HepG2 (cell line): ENCODE results near the gene AXIN1. TPM values are rescaled to one million over a fixed set of nuclear protein-coding genes. Genes with fewer than 3 reads are reported as not detected.

Experiments used
- BRD4 ChIP-seq: sonication (generic); formaldehyde crosslinking; IDR thresholded peaks from 2 replicates; pipeline ENCODE4 v1.4.0; 2020; ENCODE audit warnings: missing genetic modification reagents
- CBX1 ChIP-seq: IDR thresholded peaks from one replicate; pipeline ENCODE4 v1.6.1; 2016; ENCODE audit warnings: antibody characterized with exemption, low read depth
- CENPX ChIP-seq: sonication (generic); formaldehyde crosslinking; IDR thresholded peaks from 2 replicates; pipeline ENCODE4 v1.9.0; 2021; ENCODE audit warnings: mild to moderate bottlenecking, missing genetic modification reagents, moderate library complexity
- GABPA ChIP-seq, 2 experiments: IDR thresholded peaks; 2 replicates each; pipeline ENCODE4 v1.6.1; 2011 to 2016; ENCODE audit warnings: low read depth in 2 of 2, low read length in 1 of 2, missing biosample characterization in 1 of 2, missing genetic modification characterization in 1 of 2
- HMGA1 ChIP-seq: sonication (generic); formaldehyde crosslinking; conservative IDR thresholded peaks from 2 replicates; pipeline ENCODE4 v1.4.0; 2020; ENCODE audit warnings: missing genetic modification reagents
- HNF4A ChIP-seq: sonication (generic); formaldehyde crosslinking; IDR thresholded peaks from 2 replicates; pipeline ENCODE4 v1.4.0; 2020; ENCODE audit warnings: missing genetic modification reagents
- KDM2A ChIP-seq: sonication (generic); formaldehyde crosslinking; IDR thresholded peaks from 2 replicates; pipeline ENCODE4 v1.4.0; 2020; ENCODE audit warnings: low read depth, missing genetic modification reagents, borderline replicate concordance
- RXRA ChIP-seq: sonication (generic); formaldehyde crosslinking; IDR thresholded peaks from 2 replicates; pipeline ENCODE4 v1.5.1; 2020; ENCODE audit warnings: missing genetic modification reagents
- SIN3B ChIP-seq: fragments of 150-350 bp; IDR thresholded peaks from 2 replicates; pipeline ENCODE4 v1.6.1; 2014; ENCODE audit warnings: low read length
- SP2 ChIP-seq: sonication (generic); formaldehyde crosslinking; IDR thresholded peaks from 2 replicates; pipeline ENCODE4 v1.5.1; 2020; ENCODE audit warnings: mild to moderate bottlenecking, missing genetic modification reagents
- TARDBP ChIP-seq: sonication (generic); formaldehyde crosslinking; IDR thresholded peaks from 2 replicates; pipeline ENCODE4 v1.8.0; 2022; ENCODE audit warnings: mild to moderate bottlenecking, missing genetic modification reagents
- TBX2 ChIP-seq: sonication (generic); formaldehyde crosslinking; IDR thresholded peaks from 2 replicates; pipeline ENCODE4 v1.5.0; 2020; ENCODE audit warnings: missing genetic modification reagents, mild to moderate bottlenecking, borderline replicate concordance
- WIZ ChIP-seq: sonication (generic); formaldehyde crosslinking; IDR thresholded peaks from 2 replicates; pipeline ENCODE4 v1.5.1; 2020; ENCODE audit warnings: mild to moderate bottlenecking, missing genetic modification reagents
- ZBTB38 ChIP-seq: sonication (generic); formaldehyde crosslinking; IDR thresholded peaks from 2 replicates; pipeline ENCODE4 v1.5.1; 2020; ENCODE audit warnings: mild to moderate bottlenecking, missing genetic modification reagents
- ZBTB7A ChIP-seq: sonication (generic); formaldehyde crosslinking; IDR thresholded peaks from 2 replicates; pipeline ENCODE4 v1.8.0; 2022; ENCODE audit warnings: mild to moderate bottlenecking, missing genetic modification reagents
- ZFP1 ChIP-seq: IDR thresholded peaks from 2 replicates; pipeline ENCODE4 v1.6.1; 2016
- ZNF143 ChIP-seq: sonication (generic); formaldehyde crosslinking; IDR thresholded peaks from 2 replicates; pipeline ENCODE4 v1.4.0; 2020; ENCODE audit warnings: missing genetic modification reagents
- ZNF446 ChIP-seq: sonication (generic); formaldehyde crosslinking; IDR thresholded peaks from 2 replicates; pipeline ENCODE4 v1.5.0; 2020; ENCODE audit warnings: mild to moderate bottlenecking, missing genetic modification reagents
- ZNF552 ChIP-seq: sonication (generic); formaldehyde crosslinking; IDR thresholded peaks from 2 replicates; pipeline ENCODE4 v1.9.0; 2022; ENCODE audit warnings: missing genetic modification reagents, mild to moderate bottlenecking, borderline replicate concordance
- ZNF558 ChIP-seq: sonication (generic); formaldehyde crosslinking; IDR thresholded peaks from 2 replicates; pipeline ENCODE4 v1.9.0; 2022; ENCODE audit warnings: mild to moderate bottlenecking, missing genetic modification reagents, borderline replicate concordance
- ZNF597 ChIP-seq: sonication (generic); formaldehyde crosslinking; IDR thresholded peaks from 2 replicates; pipeline ENCODE4 v1.5.0; 2020; ENCODE audit warnings: missing genetic modification reagents
- ZNF619 ChIP-seq: sonication (generic); formaldehyde crosslinking; IDR thresholded peaks from 2 replicates; pipeline ENCODE4 v1.4.0; 2020; ENCODE audit warnings: mild to moderate bottlenecking, missing genetic modification reagents
- polyA plus RNA-seq, 8 experiments: library from polyadenylated mRNA; depleted of rRNA in 3 of 8; stranded (reverse) in 7 of 8; unstranded in 1 of 8; fragments of >200 nt; fragmentation: Illumina TruSeq in 4 of 8; extraction: Trizol in 4 of 8; gene quantifications; 2 replicates each; pipeline versions ENCODE4 v1.2.1 to v1.2.3, GENCODE V29; 2011 to 2016; ENCODE audit warnings: low read depth in 4 of 8, missing spikeins in 1 of 8, mixed read lengths in 1 of 8; ENCODE audit not compliant: insufficient read depth in 1 of 8
- total RNA-seq, 5 experiments: library from RNA; depleted of rRNA; stranded (reverse); fragments of >200 nt; fragmentation: Illumina TruSeq; extraction: Trizol; gene quantifications; 2 replicates each; pipeline ENCODE4 v1.2.3, GENCODE V29; 2016; ENCODE audit warnings: low read depth in 1 of 5
- TF ChIP-seq, protein P1 (sequence below): sonication (generic); formaldehyde crosslinking; IDR thresholded peaks from 2 replicates; pipeline ENCODE4 v1.4.0; 2020; ENCODE audit warnings: mild to moderate bottlenecking, low read depth, missing genetic modification reagents
- TF ChIP-seq, protein P2 (sequence below): sonication (generic); formaldehyde crosslinking; IDR thresholded peaks from 2 replicates; pipeline ENCODE4 v1.5.1; 2020; ENCODE audit warnings: mild to moderate bottlenecking, missing genetic modification reagents, borderline replicate concordance
- TF ChIP-seq, protein P3 (sequence below): sonication (generic); formaldehyde crosslinking; IDR thresholded peaks from 2 replicates; pipeline ENCODE4 v1.5.1; 2020; ENCODE audit warnings: mild to moderate bottlenecking, missing genetic modification reagents

The AXIN1 gene
- total and polyA plus RNA-seq, 2 of the 13 experiments (the other 11 are each of a cell fraction or from before 2014, with no cell fraction given), result 24.0 to 26.0 TPM

DNA sequence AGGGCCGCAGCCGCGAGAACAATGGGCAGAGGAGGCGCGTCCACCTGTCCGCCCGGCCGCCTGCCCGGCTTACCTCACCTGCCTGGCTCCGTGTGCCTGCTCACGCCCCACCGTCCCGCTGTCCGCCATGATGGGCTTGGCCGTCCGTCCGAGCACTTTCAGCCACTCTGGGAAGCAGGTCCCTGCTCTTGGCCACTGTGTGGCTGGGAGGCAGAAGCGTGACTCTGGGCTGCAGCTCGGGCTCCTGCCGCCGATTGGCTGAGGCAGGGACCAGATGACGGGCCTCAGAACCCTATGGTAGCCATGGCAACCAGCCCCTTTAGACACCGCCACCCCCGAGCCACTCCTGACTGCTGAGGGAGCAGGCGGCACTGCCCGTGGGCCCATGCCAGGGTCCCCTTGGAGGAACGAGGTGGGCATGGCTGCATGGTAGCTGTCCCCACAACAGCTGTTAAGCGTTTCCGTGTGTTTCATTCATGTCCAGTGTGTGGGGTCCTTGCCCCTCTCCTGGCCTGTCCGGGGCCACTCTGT is 8.9 kb upstream of the AXIN1 start (continued):
- no peak for TF ChIP-seq HNF4A (CRISPR knock-in tag)
- no peak for TF ChIP-seq ZNF552 (CRISPR knock-in tag)
- TF ChIP-seq ZBTB7A (CRISPR knock-in tag), result no peak
- TF ChIP-seq GABPA (IDR thresholded peaks at IDR 0.05; ENCODE audit: low read depth, low read length), result no peak
- TF ChIP-seq GABPA (CRISPR knock-in tag; IDR thresholded peaks at IDR 0.05; ENCODE audit: low read depth), result no peak
- no peak for TF ChIP-seq TBX2 (CRISPR knock-in tag)
- no peak for TF ChIP-seq RXRA (CRISPR knock-in tag)
- TF ChIP-seq ZNF619 (CRISPR knock-in tag), result 0 out of 2 replicates have a peak, but pooled peaks have one; percentile 2
- TF ChIP-seq, protein P1, sequence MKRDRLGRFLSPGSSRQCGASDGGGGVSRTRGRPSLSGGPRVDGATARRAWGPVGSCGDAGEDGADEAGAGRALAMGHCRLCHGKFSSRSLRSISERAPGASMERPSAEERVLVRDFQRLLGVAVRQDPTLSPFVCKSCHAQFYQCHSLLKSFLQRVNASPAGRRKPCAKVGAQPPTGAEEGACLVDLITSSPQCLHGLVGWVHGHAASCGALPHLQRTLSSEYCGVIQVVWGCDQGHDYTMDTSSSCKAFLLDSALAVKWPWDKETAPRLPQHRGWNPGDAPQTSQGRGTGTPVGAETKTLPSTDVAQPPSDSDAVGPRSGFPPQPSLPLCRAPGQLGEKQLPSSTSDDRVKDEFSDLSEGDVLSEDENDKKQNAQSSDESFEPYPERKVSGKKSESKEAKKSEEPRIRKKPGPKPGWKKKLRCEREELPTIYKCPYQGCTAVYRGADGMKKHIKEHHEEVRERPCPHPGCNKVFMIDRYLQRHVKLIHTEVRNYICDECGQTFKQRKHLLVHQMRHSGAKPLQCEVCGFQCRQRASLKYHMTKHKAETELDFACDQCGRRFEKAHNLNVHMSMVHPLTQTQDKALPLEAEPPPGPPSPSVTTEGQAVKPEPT (CRISPR knock-in tag), result 0 out of 2 replicates have a peak, but pooled peaks have one; percentile 30
- 0 out of 2 replicates have a peak, but pooled peaks have one; percentile 22 for TF ChIP-seq WIZ
- TF ChIP-seq, protein P2, sequence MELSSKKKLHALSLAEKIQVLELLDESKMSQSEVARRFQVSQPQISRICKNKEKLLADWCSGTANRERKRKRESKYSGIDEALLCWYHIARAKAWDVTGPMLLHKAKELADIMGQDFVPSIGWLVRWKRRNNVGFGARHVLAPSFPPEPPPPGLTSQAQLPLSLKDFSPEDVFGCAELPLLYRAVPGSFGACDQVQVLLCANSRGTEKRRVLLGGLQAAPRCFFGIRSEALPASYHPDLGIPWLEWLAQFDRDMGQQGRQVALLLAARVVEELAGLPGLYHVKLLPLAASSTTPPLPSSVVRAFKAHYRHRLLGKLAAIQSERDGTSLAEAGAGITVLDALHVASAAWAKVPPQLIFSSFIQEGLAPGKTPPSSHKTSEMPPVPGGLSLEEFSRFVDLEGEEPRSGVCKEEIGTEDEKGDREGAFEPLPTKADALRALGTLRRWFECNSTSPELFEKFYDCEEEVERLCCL (CRISPR knock-in tag), result 0 out of 2 replicates have a peak, but pooled peaks have one; percentile 20
- TF ChIP-seq ZFP1 (CRISPR knock-in tag), result no peak
- TF ChIP-seq TARDBP (CRISPR knock-in tag), result no peak
- peak; percentile 24; the same call in 1 of the 2 replicates for TF ChIP-seq SP2
- no peak for TF ChIP-seq KDM2A
- no peak for TF ChIP-seq HMGA1 (CRISPR knock-in tag)
- no peak for TF ChIP-seq SIN3B
- TF ChIP-seq, protein P3, sequence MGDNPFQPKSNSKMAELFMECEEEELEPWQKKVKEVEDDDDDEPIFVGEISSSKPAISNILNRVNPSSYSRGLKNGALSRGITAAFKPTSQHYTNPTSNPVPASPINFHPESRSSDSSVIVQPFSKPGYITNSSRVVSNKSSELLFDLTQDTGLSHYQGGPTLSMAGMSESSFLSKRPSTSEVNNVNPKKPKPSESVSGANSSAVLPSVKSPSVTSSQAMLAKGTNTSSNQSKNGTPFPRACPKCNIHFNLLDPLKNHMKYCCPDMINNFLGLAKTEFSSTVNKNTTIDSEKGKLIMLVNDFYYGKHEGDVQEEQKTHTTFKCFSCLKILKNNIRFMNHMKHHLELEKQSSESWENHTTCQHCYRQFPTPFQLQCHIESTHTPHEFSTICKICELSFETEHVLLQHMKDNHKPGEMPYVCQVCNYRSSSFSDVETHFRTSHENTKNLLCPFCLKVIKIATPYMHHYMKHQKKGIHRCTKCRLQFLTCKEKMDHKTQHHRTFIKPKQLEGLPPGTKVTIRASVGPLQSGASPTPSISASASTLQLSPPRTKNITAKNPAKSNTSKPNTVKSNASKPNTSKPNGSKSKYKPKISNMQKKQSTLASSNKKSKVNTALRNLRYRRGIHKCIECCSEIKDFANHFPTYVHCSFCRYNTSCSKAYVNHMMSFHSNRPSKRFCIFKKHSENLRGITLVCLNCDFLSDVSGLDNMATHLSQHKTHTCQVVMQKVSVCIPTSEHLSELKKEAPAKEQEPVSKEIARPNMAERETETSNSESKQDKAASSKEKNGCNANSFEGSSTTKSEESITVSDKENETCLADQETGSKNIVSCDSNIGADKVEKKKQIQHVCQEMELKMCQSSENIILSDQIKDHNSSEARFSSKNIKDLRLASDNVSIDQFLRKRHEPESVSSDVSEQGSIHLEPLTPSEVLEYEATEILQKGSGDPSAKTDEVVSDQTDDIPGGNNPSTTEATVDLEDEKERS (CRISPR knock-in tag), result no peak
- TF ChIP-seq ZNF446 (CRISPR knock-in tag), result peak; percentile 62; the same call in 1 of the 2 replicates
- TF ChIP-seq CBX1, result no peak
- no peak for TF ChIP-seq ZNF143 (CRISPR knock-in tag)
- no peak for TF ChIP-seq ZNF597 (CRISPR knock-in tag)
- TF ChIP-seq CENPX (CRISPR knock-in tag), result no peak
- TF ChIP-seq ZBTB38 (CRISPR knock-in tag), result peak; percentile 59
- peak; percentile 65; the same call in 1 of the 2 replicates for TF ChIP-seq BRD4
- TF ChIP-seq ZNF558 (CRISPR knock-in tag), result 0 out of 2 replicates have a peak, but pooled peaks have one; percentile 1
